Measurements from ENCODE around the gene PTPRH.

GRCh38 chr19:55252760-55253663 lies 43.7 kb upstream of the PTPRH start:
- TF ChIP-seq GATA2 (IDR thresholded peaks at IDR 0.05; ENCODE audit: low read depth, low read length) (no peak), GATA3 (IDR thresholded peaks at IDR 0.05; ENCODE audit: low read depth, low read length) (no peak)

Measured in SH-SY5Y (cell line).